NOMO-1 treated with dmso at 0.1 percent for 144 hours (cell line): ENCODE results near the gene EQTN.

ENCODE experiments used
- DNase-seq: peaks from one replicate; lab custom pipeline; 2025; ENCODE audit not compliant: unreplicated experiment; lab: John Stamatoyannopoulos, UW

Gene EQTN

GRCh38 chr9:27297050-27297449, at the start of gene EQTN:
Gene EQTN (minus strand): TSS chr9:27297150. CDS start chr9:27297055, 95 bp downstream.
- DNase-seq, result no peak

GRCh38 chr9:27344776-27345175, 47.8 kb upstream of the EQTN start:
- DNase-seq, result no peak

- no peak for DNase-seq
These were observed 44.8 kb upstream of the EQTN start for GRCh38 chr9:27341545-27342294.

- DNase-seq, result no peak
These were observed 44.1 kb upstream of the EQTN start for GRCh38 chr9:27340961-27341511.

- DNase-seq, result no peak
These were observed 43.3 kb upstream of the EQTN start for GRCh38 chr9:27340285-27340674.

- no peak for DNase-seq
These were observed 42.8 kb upstream of the EQTN start for GRCh38 chr9:27339661-27340284.

- DNase-seq, result no peak
These were observed 41.6 kb upstream of the EQTN start for GRCh38 chr9:27338527-27338903.

- no peak for DNase-seq
These were observed 41.0 kb upstream of the EQTN start for GRCh38 chr9:27337833-27338526.

GRCh38 chr9:27337236-27337635, 40.3 kb upstream of the EQTN start:
- no peak for DNase-seq

- DNase-seq, result no peak
These were observed 39.9 kb upstream of the EQTN start for GRCh38 chr9:27336829-27337228.

GRCh38 chr9:27336126-27336525, 39.2 kb upstream of the EQTN start:
- no peak for DNase-seq

GRCh38 chr9:27335075-27335474, 38.1 kb upstream of the EQTN start:
- DNase-seq, result no peak

GRCh38 chr9:27333241-27334052, 36.5 kb upstream of the EQTN start:
- no peak for DNase-seq

- no peak for DNase-seq
These were observed 34.4 kb upstream of the EQTN start for GRCh38 chr9:27331393-27331792.

- DNase-seq, result no peak
These were observed 32.3 kb upstream of the EQTN start for GRCh38 chr9:27329291-27329690.

- DNase-seq, result no peak
These were observed 31.5 kb upstream of the EQTN start for GRCh38 chr9:27328483-27328882.

- DNase-seq, result no peak
These were observed 14.2 kb upstream of the EQTN start for GRCh38 chr9:27311184-27311583.

GRCh38 chr9:27310582-27310981, 13.6 kb upstream of the EQTN start:
- no peak for DNase-seq

- no peak for DNase-seq
These were observed 11.9 kb upstream of the EQTN start for GRCh38 chr9:27308691-27309390.

- DNase-seq, result no peak
These were observed 7.6 kb upstream of the EQTN start for GRCh38 chr9:27304521-27304920.
